Stimulated activated CD8-positive, alpha-beta memory T cell treated with anti-CD3 and anti-CD28 coated beads, Interleukin-12 subunit alpha, Interleukin-12 subunit beta, amount 100 ng/mL, for 24 hours (primary cell): Measurements from ENCODE around the gene CPEB3.

ENCODE experiments used
- DNase-seq: peaks from one replicate; pipeline ENCODE4 v3.0.0-alpha.2; 2020; ENCODE audit errors: extremely low read depth

The CPEB3 gene

GRCh38 chr10:92213049-92213448 lies 77.8 kb downstream of the CPEB3 start:
- DNase-seq = no peak

- DNase-seq = no peak
Measured at GRCh38 chr10:92208736-92209135, 82.1 kb downstream of the CPEB3 start.

- no peak for DNase-seq
Measured at GRCh38 chr10:92208157-92208720, 82.6 kb downstream of the CPEB3 start.

- DNase-seq = no peak
Measured at GRCh38 chr10:92207061-92207460, 83.8 kb downstream of the CPEB3 start.

GRCh38 chr10:92203919-92204623 lies 86.8 kb downstream of the CPEB3 start:
- DNase-seq = no peak

GRCh38 chr10:92202536-92202935 lies 88.3 kb downstream of the CPEB3 start:
- DNase-seq = no peak

- DNase-seq = no peak
Measured at GRCh38 chr10:92200564-92200963, 90.3 kb downstream of the CPEB3 start.

GRCh38 chr10:92187101-92187500 lies 103.8 kb downstream of the CPEB3 start:
- DNase-seq = no peak

GRCh38 chr10:92184977-92185376 lies 105.9 kb downstream of the CPEB3 start:
- no peak for DNase-seq

- DNase-seq = no peak
Measured at GRCh38 chr10:92183199-92183598, 107.7 kb downstream of the CPEB3 start.

GRCh38 chr10:92181575-92181974 lies 109.3 kb downstream of the CPEB3 start:
- no peak for DNase-seq

GRCh38 chr10:92180399-92180798 lies 110.5 kb downstream of the CPEB3 start:
- no peak for DNase-seq

GRCh38 chr10:92177546-92177945 lies 113.3 kb downstream of the CPEB3 start:
- DNase-seq = no peak

GRCh38 chr10:92175164-92175563 lies 115.7 kb downstream of the CPEB3 start:
- no peak for DNase-seq

GRCh38 chr10:92173996-92174395 lies 116.9 kb downstream of the CPEB3 start:
- no peak for DNase-seq

- DNase-seq = no peak
Measured at GRCh38 chr10:92164036-92164696, 126.7 kb downstream of the CPEB3 start.

GRCh38 chr10:92162541-92162940 lies 128.3 kb downstream of the CPEB3 start:
- DNase-seq = no peak

GRCh38 chr10:92156874-92157773 lies 133.8 kb downstream of the CPEB3 start:
- DNase-seq = no peak

GRCh38 chr10:92150823-92151222 lies 140.1 kb downstream of the CPEB3 start:
- DNase-seq = no peak

GRCh38 chr10:92149261-92149660 lies 141.6 kb downstream of the CPEB3 start:
- DNase-seq = no peak

- DNase-seq = no peak
Measured at GRCh38 chr10:92146781-92147180, 144.1 kb downstream of the CPEB3 start.

- DNase-seq = no peak
Measured at GRCh38 chr10:92146107-92146506, 144.8 kb downstream of the CPEB3 start.
